ENCODE data around the gene ABCG1.
A peak's percentile ranks its signal among the peaks of the same experiment; 100 is the strongest.

The ABCG1 gene

GRCh38 chr21:42223826-42224575 is 5.1 kb downstream of the ABCG1 start:
- no peak for DNase-seq (ENCODE audit: low spot score)
- H2BK15ac ChIP-seq (ENCODE audit: low read length): peak overlapping the region; percentile 35
- no peak overlapping the region for H2AFZ ChIP-seq (ENCODE audit: low read length)
- no peak overlapping the region for H2BK5ac ChIP-seq (ENCODE audit: low read length)
- H3K4me1 ChIP-seq (ENCODE audit: control insufficient read depth in 2 of 2, insufficient read depth in 1 of 2, low read depth in 1 of 2, low read length in 2 of 2): peaks cover 9 to 11% of the 10 kb centered on the region in 2 donors
- H2BK12ac ChIP-seq (ENCODE audit: low read length): no peak overlapping the region
- H2AK5ac ChIP-seq (ENCODE audit: low read depth, low read length): peak overlapping the region; percentile 24
- no peak overlapping the region for H3K23ac ChIP-seq (ENCODE audit: low read depth, low read length, poor library complexity)
- H3K4me3 ChIP-seq (ENCODE audit: low read length in 2 of 2): no peak overlapping the region
- no peaks in the 10 kb centered on the region for H3K79me1 ChIP-seq (ENCODE audit: low read depth, low read length)
- H3K27ac ChIP-seq (replicated peaks; ENCODE audit: low read length): no peak overlapping the region
- peaks cover 0 to 46% (median 12%) of the 10 kb centered on the region in 3 experiments for H3K27me3 ChIP-seq (ENCODE audit: control insufficient read depth in 3 of 3, insufficient read depth in 3 of 3, low read depth in 1 of 3, low read length in 3 of 3)
- H2BK120ac ChIP-seq (ENCODE audit: low read depth, low read length): no peak overlapping the region
- no peaks in the 10 kb centered on the region for H3K36me3 ChIP-seq (replicated peaks in 1 of 2; ENCODE audit: control insufficient read depth in 2 of 2, insufficient read depth in 2 of 2, low read length in 2 of 2)
- H3K18ac ChIP-seq (ENCODE audit: low read length): peak overlapping the region; percentile 20
- no peak overlapping the region for H4K91ac ChIP-seq (ENCODE audit: low read depth, low read length, poor library complexity)
- H4K8ac ChIP-seq (ENCODE audit: low read depth, low read length): no peak overlapping the region
- H3K9me3 ChIP-seq (replicated peaks in 1 of 2; ENCODE audit: control insufficient read depth in 2 of 2, insufficient read depth in 1 of 2, low read depth in 1 of 2, low read length in 2 of 2): no peaks in the 10 kb centered on the region
- H3K14ac ChIP-seq (ENCODE audit: low read length): no peak overlapping the region
- no peak overlapping the region for H3K4me2 ChIP-seq (ENCODE audit: insufficient read depth, low read length, poor library complexity, severe bottlenecking)
- H3K9ac ChIP-seq (ENCODE audit: low read depth, low read length, poor library complexity): no peak overlapping the region
- whole genome bisulfite sequencing, 2 donors (ENCODE audit: extremely low coverage in 2 of 2, insufficient read length in 2 of 2, insufficient replicate concordance in 1 of 2): no CpG with 5 or more reads among the region's 15 CpGs
- H3K4ac ChIP-seq (ENCODE audit: low read length): no peak overlapping the region

GRCh38 chr21:42225042-42225441 is 6.1 kb downstream of the ABCG1 start:
- H2BK15ac ChIP-seq (ENCODE audit: low read length): no peak overlapping the region
- no peak for DNase-seq (ENCODE audit: low spot score)
- WGBS, 2 donors (ENCODE audit: extremely low coverage in 2 of 2, insufficient read length in 2 of 2, insufficient replicate concordance in 1 of 2): no CpG with 5 or more reads among the region's 4 CpGs
- H3K27me3 ChIP-seq (ENCODE audit: control insufficient read depth in 3 of 3, insufficient read depth in 3 of 3, low read depth in 1 of 3, low read length in 3 of 3): peaks cover 0 to 36% (median 2%) of the 10 kb centered on the region in 3 experiments
- no peak overlapping the region for H3K27ac ChIP-seq (replicated peaks; ENCODE audit: low read length)
- H2AFZ ChIP-seq (ENCODE audit: low read length): no peak overlapping the region
- H4K91ac ChIP-seq (ENCODE audit: low read depth, low read length, poor library complexity): no peak overlapping the region
- H2AK5ac ChIP-seq (ENCODE audit: low read depth, low read length): no peak overlapping the region
- H3K23ac ChIP-seq (ENCODE audit: low read depth, low read length, poor library complexity): no peak overlapping the region
- H3K36me3 ChIP-seq (replicated peaks in 1 of 2; ENCODE audit: control insufficient read depth in 2 of 2, insufficient read depth in 2 of 2, low read length in 2 of 2): no peaks in the 10 kb centered on the region
- no peak overlapping the region for H3K14ac ChIP-seq (ENCODE audit: low read length)
- no peak overlapping the region for H3K4me2 ChIP-seq (ENCODE audit: insufficient read depth, low read length, poor library complexity, severe bottlenecking)
- no peak overlapping the region for H3K4ac ChIP-seq (ENCODE audit: low read length)
- H3K9me3 ChIP-seq (replicated peaks in 1 of 2; ENCODE audit: control insufficient read depth in 2 of 2, insufficient read depth in 1 of 2, low read depth in 1 of 2, low read length in 2 of 2): no peaks in the 10 kb centered on the region
- no peak overlapping the region for H4K8ac ChIP-seq (ENCODE audit: low read depth, low read length)
- H3K9ac ChIP-seq (ENCODE audit: low read depth, low read length, poor library complexity): no peak overlapping the region
- no peak overlapping the region for H3K18ac ChIP-seq (ENCODE audit: low read length)
- no peak overlapping the region for H3K4me3 ChIP-seq (ENCODE audit: low read length in 2 of 2)
- H2BK12ac ChIP-seq (ENCODE audit: low read length): no peak overlapping the region
- no peak overlapping the region for H2BK120ac ChIP-seq (ENCODE audit: low read depth, low read length)
- no peak overlapping the region for H2BK5ac ChIP-seq (ENCODE audit: low read length)
- H3K4me1 ChIP-seq (ENCODE audit: control insufficient read depth in 2 of 2, insufficient read depth in 1 of 2, low read depth in 1 of 2, low read length in 2 of 2): peaks cover 6 to 11% of the 10 kb centered on the region in 2 donors
- no peaks in the 10 kb centered on the region for H3K79me1 ChIP-seq (ENCODE audit: low read depth, low read length)

GRCh38 chr21:42225571-42226155 is 6.7 kb downstream of the ABCG1 start:
- no peak overlapping the region for H3K4me2 ChIP-seq (ENCODE audit: insufficient read depth, low read length, poor library complexity, severe bottlenecking)
- WGBS, 2 donors (ENCODE audit: extremely low coverage in 2 of 2, insufficient read length in 2 of 2, insufficient replicate concordance in 1 of 2): no CpG with 5 or more reads among the region's 13 CpGs
- H3K27ac ChIP-seq (replicated peaks; ENCODE audit: low read length): no peak overlapping the region
- no peak overlapping the region for H2BK120ac ChIP-seq (ENCODE audit: low read depth, low read length)
- H3K4me3 ChIP-seq (ENCODE audit: low read length in 2 of 2): no peak overlapping the region
- no peak overlapping the region for H2AK5ac ChIP-seq (ENCODE audit: low read depth, low read length)
- no peak overlapping the region for H3K4ac ChIP-seq (ENCODE audit: low read length)
- H3K18ac ChIP-seq (ENCODE audit: low read length): peak overlapping the region; percentile 32
- no peak for DNase-seq (ENCODE audit: low spot score)
- H2BK12ac ChIP-seq (ENCODE audit: low read length): no peak overlapping the region
- H3K14ac ChIP-seq (ENCODE audit: low read length): no peak overlapping the region
- no peak overlapping the region for H4K8ac ChIP-seq (ENCODE audit: low read depth, low read length)
- H3K27me3 ChIP-seq (ENCODE audit: control insufficient read depth in 3 of 3, insufficient read depth in 3 of 3, low read depth in 1 of 3, low read length in 3 of 3): peaks cover 0 to 30% (median 0%) of the 10 kb centered on the region in 3 experiments
- peaks cover 6 to 11% of the 10 kb centered on the region in 2 donors for H3K4me1 ChIP-seq (ENCODE audit: control insufficient read depth in 2 of 2, insufficient read depth in 1 of 2, low read depth in 1 of 2, low read length in 2 of 2)
- no peak overlapping the region for H4K91ac ChIP-seq (ENCODE audit: low read depth, low read length, poor library complexity)
- H3K36me3 ChIP-seq (replicated peaks in 1 of 2; ENCODE audit: control insufficient read depth in 2 of 2, insufficient read depth in 2 of 2, low read length in 2 of 2): no peaks in the 10 kb centered on the region
- no peak overlapping the region for H2AFZ ChIP-seq (ENCODE audit: low read length)
- H3K23ac ChIP-seq (ENCODE audit: low read depth, low read length, poor library complexity): no peak overlapping the region
- H3K9me3 ChIP-seq (replicated peaks in 1 of 2; ENCODE audit: control insufficient read depth in 2 of 2, insufficient read depth in 1 of 2, low read depth in 1 of 2, low read length in 2 of 2): no peaks in the 10 kb centered on the region
- no peak overlapping the region for H2BK15ac ChIP-seq (ENCODE audit: low read length)
- H3K9ac ChIP-seq (ENCODE audit: low read depth, low read length, poor library complexity): no peak overlapping the region
- no peak overlapping the region for H2BK5ac ChIP-seq (ENCODE audit: low read length)
- no peaks in the 10 kb centered on the region for H3K79me1 ChIP-seq (ENCODE audit: low read depth, low read length)

- Histone ChIP-seq H2BK12ac (ENCODE audit: low read length) (no peak overlapping the region), H3K27ac (replicated peaks; ENCODE audit: low read length) (no peak overlapping the region), H2BK5ac (ENCODE audit: low read length) (no peak overlapping the region), H3K36me3 (replicated peaks in 1 of 2; ENCODE audit: control insufficient read depth in 2 of 2, insufficient read depth in 2 of 2, low read length in 2 of 2) (no peaks in the 10 kb centered on the region), H3K4me3 (ENCODE audit: low read length in 2 of 2) (no peak overlapping the region), H3K14ac (ENCODE audit: low read length) (no peak overlapping the region), H2BK120ac (ENCODE audit: low read depth, low read length) (no peak overlapping the region), H3K9me3 (replicated peaks in 1 of 2; ENCODE audit: control insufficient read depth in 2 of 2, insufficient read depth in 1 of 2, low read depth in 1 of 2, low read length in 2 of 2) (no peaks in the 10 kb centered on the region), H2AFZ (ENCODE audit: low read length) (no peak overlapping the region), H3K79me1 (ENCODE audit: low read depth, low read length) (no peaks in the 10 kb centered on the region), H4K91ac (ENCODE audit: low read depth, low read length, poor library complexity) (no peak overlapping the region), H2BK15ac (ENCODE audit: low read length) (no peak overlapping the region), H3K4me1 (ENCODE audit: control insufficient read depth in 2 of 2, insufficient read depth in 1 of 2, low read depth in 1 of 2, low read length in 2 of 2) (peaks cover 7 to 13% of the 10 kb centered on the region in 2 donors), H3K4me2 (ENCODE audit: insufficient read depth, low read length, poor library complexity, severe bottlenecking) (no peak overlapping the region), H3K18ac (ENCODE audit: low read length) (no peak overlapping the region), H4K8ac (ENCODE audit: low read depth, low read length) (no peak overlapping the region), H2AK5ac (ENCODE audit: low read depth, low read length) (no peak overlapping the region), H3K4ac (ENCODE audit: low read length) (no peak overlapping the region), H3K9ac (ENCODE audit: low read depth, low read length, poor library complexity) (no peak overlapping the region), H3K27me3 (ENCODE audit: control insufficient read depth in 3 of 3, insufficient read depth in 3 of 3, low read depth in 1 of 3, low read length in 3 of 3) (peaks cover 0 to 20% (median 0%) of the 10 kb centered on the region in 3 experiments), H3K23ac (ENCODE audit: low read depth, low read length, poor library complexity) (no peak overlapping the region)
- no peak for DNase-seq (ENCODE audit: low spot score)
- WGBS, 2 donors (ENCODE audit: extremely low coverage in 2 of 2, insufficient read length in 2 of 2, insufficient replicate concordance in 1 of 2): no CpG with 5 or more reads among the region's 2 CpGs
These were observed 7.7 kb downstream of the ABCG1 start for GRCh38 chr21:42226626-42227025.

Data from neuronal stem cell (in vitro differentiated cells).